Measurements from ENCODE around the gene ASIC1. TPM values are rescaled to one million over a fixed set of nuclear protein-coding genes. Genes with fewer than 3 reads are reported as not detected.

ASIC1 gene
- total RNA-seq, 1 experiment from 2014 or later: 2.7 TPM

DNA sequence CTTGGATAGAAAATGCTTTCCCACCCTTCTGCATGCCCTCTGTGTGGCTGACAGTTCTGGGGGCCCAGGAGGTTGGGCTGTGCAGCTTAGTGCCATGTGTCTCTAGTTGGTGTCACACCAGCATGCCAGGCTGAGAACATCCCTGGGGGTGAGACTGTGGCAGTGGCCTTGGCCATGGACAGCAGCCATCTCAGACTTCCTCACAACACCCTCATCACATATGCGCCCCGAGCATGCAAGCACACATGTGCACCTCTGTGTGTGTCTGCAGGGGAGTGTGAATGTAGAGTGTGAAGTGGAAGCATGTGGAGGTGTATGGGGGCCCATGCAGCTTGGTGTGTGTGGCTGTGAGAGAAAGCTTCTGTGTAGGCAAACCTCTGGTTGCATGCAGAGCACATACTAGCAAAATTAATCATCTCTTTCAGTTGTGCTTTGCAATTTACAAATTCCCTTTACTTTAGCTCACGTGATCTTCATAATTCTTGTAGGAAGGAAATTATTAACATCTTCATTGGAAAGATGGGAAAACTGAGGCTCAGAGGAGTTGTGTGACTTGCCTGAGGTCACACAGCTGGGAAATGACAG, 8.4 kb downstream of the ASIC1 start:
- DNase-seq (ENCODE audit: low spot score): no peak
- H3K36me3 ChIP-seq (ENCODE audit: insufficient read depth, low read length, poor library complexity, severe bottlenecking): no peaks in the 10 kb centered on the region
- CTCF ChIA-PET: interaction anchor here (1.1 kb wide), 1 partner anchor 27 kb away, joined by 4 read pairs; no protein-coding TSS in a partner anchor
- no peaks in the 10 kb centered on the region for H3K4me1 ChIP-seq (ENCODE audit: insufficient read depth, low read length, poor library complexity, severe bottlenecking)
- intact Hi-C loops (cut with micrococcal nuclease; ENCODE audit: unreplicated experiment): no loop called here
- POLR2A ChIA-PET (ENCODE audit: low non-redundant PET): no interaction called here
- BruUV-seq (replicated peaks): no TSS peak
- no peaks in the 10 kb centered on the region for H3K27me3 ChIP-seq (replicated peaks; ENCODE audit: insufficient read depth, low read depth, low read length, poor library complexity)
- H3K9me3 ChIP-seq (ENCODE audit: low read depth, low read length, poor library complexity, severe bottlenecking): no peaks in the 10 kb centered on the region
- H3K27ac ChIP-seq (ENCODE audit: low read depth, low read length, poor library complexity, severe bottlenecking): no peak overlapping the region
- no peak overlapping the region for H3K4me3 ChIP-seq (ENCODE audit: low read depth, low read length, poor library complexity, severe bottlenecking)
- TF ChIP-seq CTCF (conservative IDR thresholded peaks at IDR 0.05; ENCODE audit: low read depth, low read length) (no peak), EZH2 (IDR thresholded peaks at IDR 0.05; ENCODE audit: borderline replicate concordance, low read depth, low read length, poor library complexity, severe bottlenecking) (no peak)

GRCh38 chr12:50066402-50066801, 9.0 kb downstream of the ASIC1 start:
- no peaks in the 10 kb centered on the region for H3K9me3 ChIP-seq (ENCODE audit: low read depth, low read length, poor library complexity, severe bottlenecking)
- DNase-seq (ENCODE audit: low spot score): no peak
- no peaks in the 10 kb centered on the region for H3K4me1 ChIP-seq (ENCODE audit: insufficient read depth, low read length, poor library complexity, severe bottlenecking)
- ChIA-PET POLR2A (ENCODE audit: low non-redundant PET) (no interaction called here), CTCF (no interaction called here)
- TF ChIP-seq CTCF (conservative IDR thresholded peaks at IDR 0.05; ENCODE audit: low read depth, low read length) (no peak), EZH2 (IDR thresholded peaks at IDR 0.05; ENCODE audit: borderline replicate concordance, low read depth, low read length, poor library complexity, severe bottlenecking) (no peak)
- H3K27me3 ChIP-seq (replicated peaks; ENCODE audit: insufficient read depth, low read depth, low read length, poor library complexity): no peaks in the 10 kb centered on the region
- intact Hi-C loops (cut with micrococcal nuclease; ENCODE audit: unreplicated experiment): no loop called here
- no peaks in the 10 kb centered on the region for H3K36me3 ChIP-seq (ENCODE audit: insufficient read depth, low read length, poor library complexity, severe bottlenecking)
- no peak overlapping the region for H3K27ac ChIP-seq (ENCODE audit: low read depth, low read length, poor library complexity, severe bottlenecking)
- H3K4me3 ChIP-seq (ENCODE audit: low read depth, low read length, poor library complexity, severe bottlenecking): no peak overlapping the region
- BruUV-seq (replicated peaks): no TSS peak

GRCh38 chr12:50069069-50069468, 11.7 kb downstream of the ASIC1 start:
- DNase-seq (ENCODE audit: low spot score): no peak
- no TSS peak for BruUV-seq (replicated peaks)
- POLR2A ChIA-PET (ENCODE audit: low non-redundant PET): no interaction called here
- Histone ChIP-seq H3K27me3 (replicated peaks; ENCODE audit: insufficient read depth, low read depth, low read length, poor library complexity) (no peaks in the 10 kb centered on the region), H3K4me3 (ENCODE audit: low read depth, low read length, poor library complexity, severe bottlenecking) (no peak overlapping the region), H3K36me3 (ENCODE audit: insufficient read depth, low read length, poor library complexity, severe bottlenecking) (no peaks in the 10 kb centered on the region), H3K4me1 (ENCODE audit: insufficient read depth, low read length, poor library complexity, severe bottlenecking) (no peaks in the 10 kb centered on the region), H3K9me3 (ENCODE audit: low read depth, low read length, poor library complexity, severe bottlenecking) (no peaks in the 10 kb centered on the region), H3K27ac (ENCODE audit: low read depth, low read length, poor library complexity, severe bottlenecking) (no peak overlapping the region)
- intact Hi-C loops (cut with micrococcal nuclease; ENCODE audit: unreplicated experiment): no loop called here
- CTCF ChIA-PET: interaction anchor here (3.0 to 3.3 kb wide), 2 partner anchors 30 to 102 kb away, joined by 41 to 53 read pairs; no protein-coding TSS in a partner anchor
- no peak for TF ChIP-seq EZH2 (IDR thresholded peaks at IDR 0.05; ENCODE audit: borderline replicate concordance, low read depth, low read length, poor library complexity, severe bottlenecking)
- TF ChIP-seq CTCF (conservative IDR thresholded peaks at IDR 0.05; ENCODE audit: low read depth, low read length): no peak
